ENCODE measurements around the gene DST. TPM values are rescaled to one million over a fixed set of nuclear protein-coding genes. Genes with fewer than 3 reads are reported as not detected.
A peak's percentile ranks its signal among the peaks of the same experiment; 100 is the strongest.

The DST gene
- polyA plus RNA-seq, 3 donors, result 1.1 to 7.4 (median 3.2) TPM

GRCh38 chr6:56541741-56542360 lies 100.8 kb downstream of the DST start:
- no peak for TF ChIP-seq CTCF (IDR thresholded peaks at IDR 0.05)
- intact Hi-C loops (cut with micrococcal nuclease), result no loop called here
- Mint-ChIP-seq H3K36me3 (no peaks in the 10 kb centered on the region), H3K27ac (no peak overlapping the region), H3K4me3 (no peak overlapping the region), H3K4me1 (peaks cover 4% of the 10 kb centered on the region), H3K27me3 (ENCODE audit: low read depth in 3 of 3) (no peaks in the 10 kb centered on the region), H3K9me3 (no peaks in the 10 kb centered on the region)
- Histone ChIP-seq H3K4me2 (replicated peaks; ENCODE audit: extremely low read depth, low read length, poor library complexity, severe bottlenecking) (peak overlapping the region; percentile 93), H4K20me1 (ENCODE audit: insufficient read depth, low read length) (no peaks in the 10 kb centered on the region), H3K27me3 (ENCODE audit: control insufficient read depth in 2 of 2, insufficient read depth in 2 of 2, low read length in 2 of 2) (no peaks in the 10 kb centered on the region), H3K4me3 (replicated peaks in 1 of 3; ENCODE audit: low read depth in 2 of 3, low read length in 3 of 3) (peak overlapping the region in 2 of 3 experiments; percentile 67 to 85), H3K9me3 (replicated peaks in 1 of 2; ENCODE audit: control insufficient read depth in 1 of 2, insufficient read depth in 1 of 2, low read length in 2 of 2) (no peaks in the 10 kb centered on the region), H3K4me1 (ENCODE audit: control insufficient read depth in 1 of 2, insufficient read depth in 2 of 2, low read length in 2 of 2) (peaks cover 27 to 36% of the 10 kb centered on the region in 2 donors), H3K9ac (ENCODE audit: insufficient read depth, low read length, poor library complexity, severe bottlenecking) (peak overlapping the region; percentile 73), H2AFZ (ENCODE audit: insufficient read depth, low read depth, low read length, poor library complexity, severe bottlenecking) (peak overlapping the region; percentile 89), H3K36me3 (replicated peaks in 1 of 2; ENCODE audit: control insufficient read depth in 1 of 2, insufficient read depth in 2 of 2, low read length in 2 of 2) (no peaks in the 10 kb centered on the region), H3K79me2 (ENCODE audit: insufficient read depth, low read length) (no peaks in the 10 kb centered on the region), H3K27ac (ENCODE audit: low read depth in 1 of 2, low read length in 2 of 2) (peak overlapping the region; percentile 71 to 81)
- no CpG with 5 or more reads among the region's 3 CpGs for WGBS (ENCODE audit: insufficient coverage)
- DNase-seq, result no peak

DNA sequence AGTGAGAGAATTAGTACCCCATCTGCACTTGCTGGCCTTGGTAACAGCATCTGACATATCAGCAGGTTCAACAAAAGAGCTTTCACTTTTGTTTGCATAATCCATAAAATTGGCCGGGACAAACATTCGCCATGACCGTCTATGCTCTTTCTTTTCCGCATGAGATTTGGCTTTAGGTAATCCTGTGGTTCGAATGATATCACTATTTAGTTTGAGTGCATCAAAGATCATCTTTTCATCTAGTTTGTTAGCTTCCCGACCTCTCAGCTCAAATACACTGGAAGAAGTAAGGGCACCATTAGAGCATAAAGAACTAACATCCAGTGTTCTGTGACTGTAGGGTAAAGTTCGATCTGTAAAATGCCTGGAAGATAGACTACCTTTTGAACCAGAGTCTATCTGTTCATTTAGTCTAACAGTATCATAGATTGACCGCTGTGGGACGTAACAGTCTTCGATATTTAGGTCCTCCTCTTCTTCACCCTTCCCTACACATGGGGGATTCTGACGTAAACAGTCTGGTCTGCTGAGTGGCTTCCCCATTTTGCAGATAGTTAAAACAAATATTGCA lies 101.6 kb downstream of the DST start:
- DNase-seq, result peak; percentile 3 to 23 (median 19)
- no peaks in the 10 kb centered on the region for H3K27me3 ChIP-seq (ENCODE audit: control insufficient read depth in 2 of 2, insufficient read depth in 2 of 2, low read length in 2 of 2)
- no peaks in the 10 kb centered on the region for H4K20me1 ChIP-seq (ENCODE audit: insufficient read depth, low read length)
- intact Hi-C loops (cut with micrococcal nuclease), result no loop called here
- no peak overlapping the region for H3K4me3 ChIP-seq (replicated peaks in 1 of 3; ENCODE audit: low read depth in 2 of 3, low read length in 3 of 3)
- Mint-ChIP-seq H3K36me3 (peaks cover 0 to under 1% of the 10 kb centered on the region in 2 donors), H3K9me3 (no peaks in the 10 kb centered on the region), H3K27ac (no peak overlapping the region), H3K27me3 (ENCODE audit: low read depth in 3 of 3) (no peaks in the 10 kb centered on the region), H3K4me3 (no peak overlapping the region), H3K4me1 (peaks cover 4% of the 10 kb centered on the region)
- H2AFZ ChIP-seq (ENCODE audit: insufficient read depth, low read depth, low read length, poor library complexity, severe bottlenecking), result no peak overlapping the region
- H3K36me3 ChIP-seq (replicated peaks in 1 of 2; ENCODE audit: control insufficient read depth in 1 of 2, insufficient read depth in 2 of 2, low read length in 2 of 2), result no peaks in the 10 kb centered on the region
- TF ChIP-seq CTCF (IDR thresholded peaks at IDR 0.05), result no peak
- H3K9me3 ChIP-seq (replicated peaks in 1 of 2; ENCODE audit: control insufficient read depth in 1 of 2, insufficient read depth in 1 of 2, low read length in 2 of 2), result no peaks in the 10 kb centered on the region
- no peaks in the 10 kb centered on the region for H3K79me2 ChIP-seq (ENCODE audit: insufficient read depth, low read length)
- H3K27ac ChIP-seq (ENCODE audit: low read depth in 1 of 2, low read length in 2 of 2), result no peak overlapping the region
- no peak overlapping the region for H3K9ac ChIP-seq (ENCODE audit: insufficient read depth, low read length, poor library complexity, severe bottlenecking)
- peak overlapping the region; percentile 93 for H3K4me2 ChIP-seq (replicated peaks; ENCODE audit: extremely low read depth, low read length, poor library complexity, severe bottlenecking)
- WGBS (ENCODE audit: insufficient coverage), result 100% methylated on average over 1 of the region's 11 CpGs
- peaks cover 27 to 36% of the 10 kb centered on the region in 2 donors for H3K4me1 ChIP-seq (ENCODE audit: control insufficient read depth in 1 of 2, insufficient read depth in 2 of 2, low read length in 2 of 2)

Measured in CD14-positive monocyte (primary cell).